HEK293 (cell line): Measurements from ENCODE around the gene GNB2.

Experiments used
- CTCF ChIP-seq: fragments of 450-650 bp; formaldehyde crosslinking; IDR thresholded peaks from 2 replicates; pipeline ENCODE4 v1.5.1; 2016; ENCODE audit warnings: missing biosample characterization, missing genetic modification characterization
- TCF7L2 ChIP-seq: IDR thresholded peaks from 2 replicates; pipeline ENCODE4 v1.6.1; 2011; ENCODE audit warnings: low read depth, mild to moderate bottlenecking, inconsistent platforms, low read length, moderate library complexity, borderline replicate concordance
- ZNF114 ChIP-seq: fragments of 450-650 bp; formaldehyde crosslinking; IDR thresholded peaks from 2 replicates; pipeline ENCODE4 v1.5.0; 2017; ENCODE audit warnings: missing biosample characterization, missing genetic modification characterization
- ZNF175 ChIP-seq: fragments of 450-650 bp; formaldehyde crosslinking; IDR thresholded peaks from 2 replicates; pipeline ENCODE4 v1.5.1; 2016; ENCODE audit warnings: missing biosample characterization, missing genetic modification characterization
- ZNF202 ChIP-seq: fragments of 450-650 bp; formaldehyde crosslinking; IDR thresholded peaks from 2 replicates; pipeline ENCODE4 v1.5.1; 2016; ENCODE audit warnings: missing biosample characterization, missing genetic modification characterization, borderline replicate concordance
- ZNF23 ChIP-seq: fragments of 450-650 bp; formaldehyde crosslinking; IDR thresholded peaks from 2 replicates; pipeline ENCODE4 v1.5.1; 2016; ENCODE audit warnings: missing biosample characterization, missing genetic modification characterization, borderline replicate concordance
- ZNF292 ChIP-seq: fragments of 450-650 bp; formaldehyde crosslinking; IDR thresholded peaks from 2 replicates; pipeline ENCODE4 v1.5.1; 2016; ENCODE audit warnings: low read depth, missing biosample characterization, missing genetic modification characterization, borderline replicate concordance
- ZNF362 ChIP-seq: fragments of 450-650 bp; formaldehyde crosslinking; IDR thresholded peaks from 2 replicates; pipeline ENCODE4 v1.5.1; 2016; ENCODE audit warnings: missing biosample characterization, missing genetic modification characterization
- ZNF639 ChIP-seq: fragments of 450-650 bp; formaldehyde crosslinking; IDR thresholded peaks from 2 replicates; pipeline ENCODE4 v1.5.1; 2016; ENCODE audit warnings: missing biosample characterization, missing genetic modification characterization

- TF ChIP-seq CTCF (tag by site-specific recombination) (no peak), ZNF23 (no peak), ZNF639 (peak; percentile 47; the same call in 1 of the 2 replicates), ZNF175 (tag by site-specific recombination) (no peak), ZNF202 (tag by site-specific recombination) (no peak), ZNF362 (tag by site-specific recombination) (no peak), ZNF114 (no peak), ZNF292 (tag by site-specific recombination) (no peak), TCF7L2 (no peak)
These were observed 32.5 kb downstream of the GNB2 start, which contains the start of gene POP7 for GRCh38 chr7:100705753-100706671.
